PC-9 (cell line): Measurements from ENCODE around the gene STAP2. TPM values are rescaled to one million over a fixed set of nuclear protein-coding genes. Genes with fewer than 3 reads are reported as not detected.

Experiments
- BruUV-seq: library from RNA; stranded (reverse); fragments of 400-500 nt; replicated peaks from 2 replicates; lab custom pipeline; 2021; lab: Mats Ljungman, UMichigan
- CTCF ChIA-PET: fragments of 300-600 bp; sonication (Branson Sonifier 250); formaldehyde crosslinking; loops from one replicate; lab custom pipeline; 2022; ENCODE audit warnings: antibody characterized with exemption; lab: Charles Lee
- POLR2A ChIA-PET: fragments of 300-600 bp; sonication (Branson Sonifier 250); formaldehyde crosslinking; loops from one replicate; lab custom pipeline; 2022; ENCODE audit warnings: antibody characterized with exemption; ENCODE audit not compliant: unreplicated experiment; lab: Charles Lee
- DNase-seq, 2 experiments: peaks; one replicate each; pipeline versions ENCODE4 v3.0.0 to v3.0.0-alpha.2; 2015 to 2022; ENCODE audit warnings: mixed read lengths in 1 of 2
- H2AFZ ChIP-seq: fragments of 200-600 bp; sonication (generic); 2 replicates; pipeline ENCODE4 v1.8.1; 2017; ENCODE audit warnings: antibody characterized with exemption
- H3F3A ChIP-seq: fragments of 200-600 bp; sonication (generic); 2 replicates; pipeline ENCODE4 v1.8.1; 2017; ENCODE audit warnings: antibody characterized with exemption, mild to moderate bottlenecking, low read depth; ENCODE audit not compliant: insufficient read depth
- H3K27ac ChIP-seq: fragments of 200-600 bp; sonication (generic); 2 replicates; pipeline ENCODE4 v1.6.1; 2016; ENCODE audit warnings: mixed run types
- H3K27me3 ChIP-seq: fragments of 200-600 bp; sonication (generic); 2 replicates; pipeline ENCODE4 v1.6.1; 2016; ENCODE audit warnings: low read depth, mixed run types; ENCODE audit not compliant: insufficient read depth
- H3K36me3 ChIP-seq: fragments of 200-600 bp; sonication (generic); 2 replicates; pipeline ENCODE4 v1.6.1; 2016; ENCODE audit warnings: low read depth, mixed run types
- H3K4me1 ChIP-seq: fragments of 200-600 bp; sonication (generic); replicated peaks from 2 replicates; pipeline ENCODE4 v1.6.1; 2016; ENCODE audit warnings: mixed run types; ENCODE audit not compliant: insufficient read depth
- H3K4me2 ChIP-seq: fragments of 200-600 bp; sonication (generic); 2 replicates; pipeline ENCODE4 v1.6.1; 2017; ENCODE audit warnings: mixed run types
- H3K4me3 ChIP-seq: fragments of 200-600 bp; sonication (generic); 2 replicates; pipeline ENCODE4 v1.6.1; 2016; ENCODE audit warnings: mixed run types
- H3K79me2 ChIP-seq: fragments of 200-600 bp; sonication (generic); 2 replicates; pipeline ENCODE4 v1.6.1; 2017; ENCODE audit warnings: low read depth, mixed run types
- H3K9me2 ChIP-seq: fragments of 200-600 bp; sonication (generic); 2 replicates; pipeline ENCODE4 v1.8.1; 2017; ENCODE audit warnings: mild to moderate bottlenecking; ENCODE audit not compliant: insufficient read depth
- H3K9me3 ChIP-seq: fragments of 200-600 bp; sonication (generic); 2 replicates; pipeline ENCODE4 v1.8.1; 2016; ENCODE audit warnings: low read depth; ENCODE audit not compliant: insufficient read depth
- H4K20me1 ChIP-seq: fragments of 200-600 bp; sonication (generic); 2 replicates; pipeline ENCODE4 v1.8.1; 2017; ENCODE audit not compliant: insufficient read depth
- CTCF ChIP-seq: fragments of 200-600 bp; sonication (generic); conservative IDR thresholded peaks from 2 replicates; pipeline ENCODE4 v1.6.1; 2017; ENCODE audit warnings: mixed run types, antibody characterized with exemption, mild to moderate bottlenecking, moderate library complexity
- EZH2 ChIP-seq: fragments of 200-600 bp; sonication (generic); IDR thresholded peaks from 2 replicates; pipeline ENCODE4 v1.8.0; 2017; ENCODE audit warnings: antibody characterized with exemption, low read depth
- intact Hi-C: fragments of 100-400 bp; cut with micrococcal nuclease; formaldehyde crosslinking; loops from one replicate; pipeline ENCODE4 v1.10.0; 2022; ENCODE audit not compliant: unreplicated experiment
- total RNA-seq: library from RNA; stranded (reverse); gene quantifications from 2 replicates; pipeline ENCODE4 v1.2.3, GENCODE V29; 2021

Gene STAP2
- total RNA-seq, 1 experiment from 2014 or later, result 29.8 TPM

- POLR2A ChIA-PET, result no interaction called here
- no TSS peak for BruUV-seq
These were observed 16.3 kb upstream of the STAP2 start for GRCh38 chr19:4354897-4355296.

GRCh38 chr19:4354282-4354681, 15.7 kb upstream of the STAP2 start:
- peaks cover 3% of the 10 kb centered on the region; the same call in 1 of the 2 replicates for H3F3A ChIP-seq
- H3K27ac ChIP-seq, result no peak overlapping the region
- no peak overlapping the region for H3K4me3 ChIP-seq
- H3K79me2 ChIP-seq, result no peaks in the 10 kb centered on the region
- TF ChIP-seq CTCF, result no peak
- no peak for TF ChIP-seq EZH2
- H3K36me3 ChIP-seq, result no peaks in the 10 kb centered on the region
- no peaks in the 10 kb centered on the region for H3K4me1 ChIP-seq
- BruUV-seq, result no TSS peak
- no peaks in the 10 kb centered on the region for H3K9me3 ChIP-seq
- H4K20me1 ChIP-seq, result no peaks in the 10 kb centered on the region
- intact Hi-C loops, result no loop called here
- H3K27me3 ChIP-seq, result no peaks in the 10 kb centered on the region
- ChIA-PET POLR2A (no interaction called here), CTCF (no interaction called here)
- no peak overlapping the region for H3K4me2 ChIP-seq
- DNase-seq, result no peak
- H3K9me2 ChIP-seq, result no peaks in the 10 kb centered on the region
- H2AFZ ChIP-seq, result no peak overlapping the region

More at GRCh38 chr19:4354897-4355296, 16.3 kb upstream of the STAP2 start:
- Histone ChIP-seq H3K27me3 (no peaks in the 10 kb centered on the region), H4K20me1 (no peaks in the 10 kb centered on the region), H3F3A (peaks cover 3% of the 10 kb centered on the region; the same call in 1 of the 2 replicates), H3K4me1 (no peaks in the 10 kb centered on the region), H3K9me2 (no peaks in the 10 kb centered on the region), H3K79me2 (no peaks in the 10 kb centered on the region), H2AFZ (no peak overlapping the region), H3K27ac (no peak overlapping the region), H3K36me3 (no peaks in the 10 kb centered on the region), H3K4me3 (no peak overlapping the region), H3K4me2 (no peak overlapping the region), H3K9me3 (no peaks in the 10 kb centered on the region)
- CTCF ChIA-PET, result no interaction called here
- no peak for DNase-seq
- no peak for TF ChIP-seq CTCF
- intact Hi-C loops, result no loop called here

GRCh38 chr19:4352701-4353121, 14.1 kb upstream of the STAP2 start:
- intact Hi-C loops, result loop anchor here (1.0 kb wide), 2 partner anchors 48 to 85 kb away; partner anchors contain the start of gene SH3GL1
- H3K36me3 ChIP-seq, result no peaks in the 10 kb centered on the region
- no peaks in the 10 kb centered on the region for H3K79me2 ChIP-seq
- ChIA-PET CTCF (interaction anchor here (0.6 to 1.4 kb wide), 7 partner anchors 10 to 1073 kb away, joined by 3 to 21 read pairs (median 8); partner anchors contain the start of genes FEM1A and STAP2), POLR2A (interaction anchor here (0.9 kb wide), 1 partner anchor 10 kb away, joined by 4 read pairs; the partner anchor contains the start of gene MPND)
- H3K4me2 ChIP-seq, result no peak overlapping the region
- peaks cover 3% of the 10 kb centered on the region; the same call in 1 of the 2 replicates for H3F3A ChIP-seq
- H4K20me1 ChIP-seq, result no peaks in the 10 kb centered on the region
- no peaks in the 10 kb centered on the region for H3K4me1 ChIP-seq
- TF ChIP-seq CTCF, result peak; percentile 87
- no peak for TF ChIP-seq EZH2
- peak in 1 of 2 experiments; percentile 49 for DNase-seq
- H3K27ac ChIP-seq, result no peak overlapping the region
- H3K9me2 ChIP-seq, result no peaks in the 10 kb centered on the region
- H2AFZ ChIP-seq, result no peak overlapping the region
- no peak overlapping the region for H3K4me3 ChIP-seq
- H3K9me3 ChIP-seq, result no peaks in the 10 kb centered on the region
- no TSS peak for BruUV-seq
- H3K27me3 ChIP-seq, result no peaks in the 10 kb centered on the region
